ENCODE measurements around the gene PHF2. TPM values are rescaled to one million over a fixed set of nuclear protein-coding genes. Genes with fewer than 3 reads are reported as not detected.

The PHF2 gene
- total RNA-seq, 1 donor from 2014 or later = 29.4 TPM

DNA sequence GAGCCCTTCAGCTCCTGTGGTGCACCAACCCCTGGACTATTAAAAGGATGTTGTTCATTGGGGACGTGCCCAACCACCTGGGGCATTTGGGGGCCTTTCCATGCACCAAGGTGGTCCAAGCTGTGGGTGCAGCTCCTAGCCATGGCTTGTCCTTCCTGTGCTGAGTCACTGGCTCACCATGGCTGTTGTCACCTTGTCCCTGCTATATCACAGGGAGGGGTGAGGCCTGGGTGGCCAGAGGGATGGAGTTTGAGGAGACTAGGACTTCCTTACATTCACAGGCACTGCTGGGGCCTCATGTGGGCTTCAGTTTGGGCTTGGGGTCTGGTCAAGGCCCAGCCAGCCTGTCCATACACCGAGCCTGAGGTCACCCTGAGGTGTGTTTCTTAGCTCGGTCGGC is 45.5 kb downstream of the PHF2 start:
- no peak for DNase-seq (ENCODE audit: low spot score)
- no peaks in the 10 kb centered on the region for H3K9me3 Mint-ChIP-seq (ENCODE audit: low read depth)
- H3K36me3 Mint-ChIP-seq (ENCODE audit: low read depth) = peaks cover 2% of the 10 kb centered on the region
- H3K27me3 Mint-ChIP-seq (ENCODE audit: low read depth) = no peaks in the 10 kb centered on the region
- H3K4me3 Mint-ChIP-seq (ENCODE audit: unreplicated experiment) = no peak overlapping the region
- TF ChIP-seq, protein P1, sequence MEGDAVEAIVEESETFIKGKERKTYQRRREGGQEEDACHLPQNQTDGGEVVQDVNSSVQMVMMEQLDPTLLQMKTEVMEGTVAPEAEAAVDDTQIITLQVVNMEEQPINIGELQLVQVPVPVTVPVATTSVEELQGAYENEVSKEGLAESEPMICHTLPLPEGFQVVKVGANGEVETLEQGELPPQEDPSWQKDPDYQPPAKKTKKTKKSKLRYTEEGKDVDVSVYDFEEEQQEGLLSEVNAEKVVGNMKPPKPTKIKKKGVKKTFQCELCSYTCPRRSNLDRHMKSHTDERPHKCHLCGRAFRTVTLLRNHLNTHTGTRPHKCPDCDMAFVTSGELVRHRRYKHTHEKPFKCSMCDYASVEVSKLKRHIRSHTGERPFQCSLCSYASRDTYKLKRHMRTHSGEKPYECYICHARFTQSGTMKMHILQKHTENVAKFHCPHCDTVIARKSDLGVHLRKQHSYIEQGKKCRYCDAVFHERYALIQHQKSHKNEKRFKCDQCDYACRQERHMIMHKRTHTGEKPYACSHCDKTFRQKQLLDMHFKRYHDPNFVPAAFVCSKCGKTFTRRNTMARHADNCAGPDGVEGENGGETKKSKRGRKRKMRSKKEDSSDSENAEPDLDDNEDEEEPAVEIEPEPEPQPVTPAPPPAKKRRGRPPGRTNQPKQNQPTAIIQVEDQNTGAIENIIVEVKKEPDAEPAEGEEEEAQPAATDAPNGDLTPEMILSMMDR (IDR thresholded peaks at IDR 0.05) = no peak
- no peaks in the 10 kb centered on the region for H3K4me1 Mint-ChIP-seq (ENCODE audit: low read depth)
- H3K27ac Mint-ChIP-seq (ENCODE audit: unreplicated experiment) = no peak overlapping the region

DNA sequence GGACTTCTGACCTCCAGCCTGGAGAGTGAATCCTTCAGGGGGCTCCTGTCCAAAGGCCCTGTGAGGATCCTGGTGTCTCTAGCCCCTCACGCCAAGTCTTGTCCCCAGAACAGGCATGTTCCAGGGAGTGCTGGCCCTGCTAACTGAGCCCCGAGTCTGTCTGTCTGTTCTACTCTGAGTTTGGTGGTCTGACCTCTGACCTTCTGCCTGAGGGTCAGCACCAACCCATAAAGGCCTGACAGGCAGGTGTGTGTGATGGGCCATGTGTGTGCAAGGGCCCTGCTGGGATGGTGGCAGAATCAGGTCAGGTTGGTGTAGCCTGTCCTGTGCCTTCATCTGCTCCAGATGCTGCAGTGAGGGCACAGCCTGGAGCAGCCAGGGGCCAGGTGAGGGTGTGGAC is 46.3 kb downstream of the PHF2 start:
- TF ChIP-seq, protein P1 (IDR thresholded peaks at IDR 0.05) = no peak
- Mint-ChIP-seq H3K4me3 (ENCODE audit: unreplicated experiment) (no peak overlapping the region), H3K36me3 (ENCODE audit: low read depth) (peaks cover 3% of the 10 kb centered on the region), H3K27me3 (ENCODE audit: low read depth) (no peaks in the 10 kb centered on the region), H3K4me1 (ENCODE audit: low read depth) (no peaks in the 10 kb centered on the region), H3K27ac (ENCODE audit: unreplicated experiment) (peak overlapping the region; percentile 52), H3K9me3 (ENCODE audit: low read depth) (peaks cover 4% of the 10 kb centered on the region)
- no peak for DNase-seq (ENCODE audit: low spot score)

DNA sequence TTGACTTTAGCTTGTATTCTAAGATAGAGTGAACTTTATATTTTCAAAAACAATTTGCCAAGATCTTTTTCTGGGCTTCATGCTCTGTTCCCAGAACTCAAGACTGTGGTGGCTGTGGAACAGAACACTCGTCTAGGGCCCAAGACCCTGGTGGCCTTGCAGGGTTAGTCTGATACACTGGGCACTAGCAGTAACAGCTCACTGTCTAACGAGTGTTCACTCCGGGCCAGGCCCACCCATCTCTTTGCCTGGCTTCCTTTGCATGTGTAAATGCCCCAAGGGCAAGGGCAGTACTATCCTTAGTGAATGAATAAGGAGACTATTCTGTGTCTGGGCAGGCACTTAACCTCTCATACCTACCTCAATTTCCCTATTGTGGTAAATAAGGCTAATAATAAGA is 47.4 kb downstream of the PHF2 start:
- no peaks in the 10 kb centered on the region for H3K4me1 Mint-ChIP-seq (ENCODE audit: low read depth)
- H3K4me3 Mint-ChIP-seq (ENCODE audit: unreplicated experiment) = no peak overlapping the region
- H3K27ac Mint-ChIP-seq (ENCODE audit: unreplicated experiment) = no peak overlapping the region
- TF ChIP-seq, protein P1 (IDR thresholded peaks at IDR 0.05) = no peak
- H3K27me3 Mint-ChIP-seq (ENCODE audit: low read depth) = no peaks in the 10 kb centered on the region
- DNase-seq (ENCODE audit: low spot score) = no peak
- peaks cover 13% of the 10 kb centered on the region for H3K9me3 Mint-ChIP-seq (ENCODE audit: low read depth)
- H3K36me3 Mint-ChIP-seq (ENCODE audit: low read depth) = peaks cover 3% of the 10 kb centered on the region

DNA sequence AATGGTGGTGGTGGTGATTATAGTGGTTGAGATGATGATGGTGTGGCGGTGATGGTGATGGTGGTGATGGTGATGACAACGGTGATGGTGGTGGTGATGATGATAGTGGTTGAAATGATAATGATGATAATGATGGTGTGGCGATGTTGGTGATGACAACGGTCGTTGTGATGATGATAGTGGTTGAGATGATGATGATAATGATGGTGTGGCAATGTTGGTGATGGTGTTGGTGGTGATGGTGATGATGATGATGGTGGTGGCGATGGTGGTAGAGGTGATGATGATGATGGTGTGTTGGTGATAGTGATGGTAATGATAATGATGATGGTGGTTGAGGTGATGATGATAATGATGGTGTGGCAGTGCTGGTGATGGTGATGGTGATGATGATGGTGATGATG is 48.0 kb downstream of the PHF2 start:
- TF ChIP-seq, protein P1 (IDR thresholded peaks at IDR 0.05) = no peak
- Mint-ChIP-seq H3K27ac (ENCODE audit: unreplicated experiment) (no peak overlapping the region), H3K9me3 (ENCODE audit: low read depth) (peaks cover 13% of the 10 kb centered on the region), H3K36me3 (ENCODE audit: low read depth) (peaks cover 3% of the 10 kb centered on the region), H3K4me1 (ENCODE audit: low read depth) (no peaks in the 10 kb centered on the region), H3K4me3 (ENCODE audit: unreplicated experiment) (no peak overlapping the region), H3K27me3 (ENCODE audit: low read depth) (no peaks in the 10 kb centered on the region)
- DNase-seq (ENCODE audit: low spot score) = no peak

DNA sequence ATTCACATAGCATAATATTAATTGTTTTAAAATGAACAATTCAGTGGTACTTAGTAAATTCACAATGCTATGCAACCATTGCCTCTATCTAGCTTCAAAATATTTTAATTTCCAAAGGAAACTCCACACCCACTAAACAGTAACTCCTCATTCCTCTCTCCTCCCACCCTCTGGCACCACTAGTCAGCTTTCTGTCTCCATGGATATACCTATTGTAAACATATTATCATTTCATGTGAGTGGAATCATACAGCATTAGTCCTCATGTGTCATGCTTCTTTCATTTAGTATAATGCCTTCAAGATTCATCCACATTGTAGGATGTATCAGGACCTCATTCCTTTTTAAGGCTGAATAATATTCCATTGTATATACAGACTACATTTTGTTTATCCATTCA is 48.6 kb downstream of the PHF2 start:
- no peak overlapping the region for H3K27ac Mint-ChIP-seq (ENCODE audit: unreplicated experiment)
- TF ChIP-seq, protein P1 (IDR thresholded peaks at IDR 0.05) = no peak

More for the DNA sequence above, 48.6 kb downstream of the PHF2 start:
- no peak for DNase-seq (ENCODE audit: low spot score)
- H3K9me3 Mint-ChIP-seq (ENCODE audit: low read depth) = peaks cover 13% of the 10 kb centered on the region
- no peaks in the 10 kb centered on the region for H3K4me1 Mint-ChIP-seq (ENCODE audit: low read depth)
- no peak overlapping the region for H3K4me3 Mint-ChIP-seq (ENCODE audit: unreplicated experiment)
- peaks cover 5% of the 10 kb centered on the region for H3K36me3 Mint-ChIP-seq (ENCODE audit: low read depth)
- no peaks in the 10 kb centered on the region for H3K27me3 Mint-ChIP-seq (ENCODE audit: low read depth)

Data from chondrocyte (in vitro differentiated cells).